Muscle layer of colon (tissue), 2 donors: ENCODE results near the gene COL5A2.
A peak's percentile ranks its signal among the peaks of the same experiment; 100 is the strongest.

ENCODE experiments used
- H3K27ac ChIP-seq: one replicate; pipeline ENCODE4 v1.7.0; 2013; ENCODE audit warnings: low read depth, mild to moderate bottlenecking, low read length, moderate library complexity
- H3K27me3 ChIP-seq, 2 donors: one replicate each; pipeline ENCODE4 v1.7.0; 2013; ENCODE audit warnings: low read length in 2 of 2, mild to moderate bottlenecking in 2 of 2; ENCODE audit not compliant: insufficient read depth in 2 of 2, control insufficient read depth in 1 of 2
- H3K36me3 ChIP-seq: one replicate; pipeline ENCODE4 v1.7.0; 2013; ENCODE audit warnings: mild to moderate bottlenecking, low read length; ENCODE audit not compliant: insufficient read depth
- H3K4me1 ChIP-seq: one replicate; pipeline ENCODE4 v1.7.0; 2013; ENCODE audit warnings: mild to moderate bottlenecking, low read length; ENCODE audit not compliant: insufficient read depth
- H3K4me3 ChIP-seq, 2 donors: one replicate each; pipeline ENCODE4 v1.7.0; 2013; ENCODE audit warnings: low read length in 2 of 2, low read depth in 1 of 2, mild to moderate bottlenecking in 1 of 2, moderate library complexity in 1 of 2
- H3K9ac ChIP-seq: one replicate; pipeline ENCODE4 v1.7.0; 2013; ENCODE audit warnings: low read length
- H3K9me3 ChIP-seq: one replicate; pipeline ENCODE4 v1.7.0; 2013; ENCODE audit warnings: mild to moderate bottlenecking, low read length
- donor health status: abdominal sarcoma.
- donor health status: Adenocarcinoma of cecum.

Gene COL5A2

GRCh38 chr2:189092936-189093335, 86.6 kb downstream of the COL5A2 start:
- Histone ChIP-seq H3K36me3 (peaks cover 29% of the 10 kb centered on the region), H3K9me3 (no peaks in the 10 kb centered on the region), H3K27me3 (no peaks in the 10 kb centered on the region), H3K4me3 (no peak overlapping the region), H3K4me1 (peaks cover 16% of the 10 kb centered on the region), H3K9ac (no peak overlapping the region), H3K27ac (peak overlapping the region; percentile 6)

DNA sequence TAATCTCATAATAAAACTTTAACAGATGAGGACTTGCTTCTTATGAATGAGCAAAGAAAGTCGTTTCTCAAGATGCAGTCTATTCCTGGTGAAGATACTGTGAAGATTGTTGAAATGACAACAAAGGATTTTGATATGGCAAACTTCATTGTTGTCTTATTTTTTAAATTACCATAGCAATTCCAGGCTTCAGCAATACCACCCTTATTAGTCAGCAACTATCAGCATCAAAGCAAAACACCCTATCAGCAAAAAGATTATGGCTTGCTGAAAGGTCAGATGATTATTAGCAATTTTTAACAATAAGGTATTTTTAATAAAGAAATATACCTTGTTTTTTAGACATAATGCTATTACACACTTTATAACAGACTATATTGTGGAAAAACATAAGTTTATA, 88.3 kb downstream of the COL5A2 start:
- no peaks in the 10 kb centered on the region for H3K27me3 ChIP-seq
- H3K27ac ChIP-seq: no peak overlapping the region
- H3K9me3 ChIP-seq: no peaks in the 10 kb centered on the region
- no peak overlapping the region for H3K4me3 ChIP-seq
- H3K4me1 ChIP-seq: peaks cover 12% of the 10 kb centered on the region
- no peak overlapping the region for H3K9ac ChIP-seq
- peaks cover 35% of the 10 kb centered on the region for H3K36me3 ChIP-seq

GRCh38 chr2:189088591-189089205, 90.9 kb downstream of the COL5A2 start:
- no peak overlapping the region for H3K9ac ChIP-seq
- no peak overlapping the region for H3K27ac ChIP-seq
- H3K36me3 ChIP-seq: peaks cover 26% of the 10 kb centered on the region
- H3K9me3 ChIP-seq: no peaks in the 10 kb centered on the region
- H3K27me3 ChIP-seq: no peaks in the 10 kb centered on the region
- no peak overlapping the region for H3K4me3 ChIP-seq
- peaks cover 9% of the 10 kb centered on the region for H3K4me1 ChIP-seq

DNA sequence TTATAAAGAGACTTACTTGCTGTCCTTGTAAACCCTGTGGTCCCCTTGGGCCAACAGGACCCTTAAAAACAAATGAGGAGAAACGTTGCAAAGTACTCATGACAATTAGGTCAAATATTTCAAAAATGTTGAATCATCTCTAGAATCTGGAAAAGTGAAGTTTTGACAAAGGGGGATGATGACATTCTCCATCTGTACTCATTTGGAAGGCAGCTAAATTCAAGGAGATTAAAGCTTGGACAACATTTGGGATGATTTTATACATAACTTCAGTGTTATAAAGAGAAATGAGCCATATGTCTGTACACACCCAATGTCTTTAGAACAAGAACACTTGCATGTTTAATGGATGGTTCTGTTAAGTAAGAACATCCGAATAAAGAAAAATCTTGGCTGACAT, 92.9 kb downstream of the COL5A2 start:
- H3K27me3 ChIP-seq: no peaks in the 10 kb centered on the region
- H3K9ac ChIP-seq: no peak overlapping the region
- H3K36me3 ChIP-seq: peaks cover 20% of the 10 kb centered on the region
- H3K27ac ChIP-seq: no peak overlapping the region
- H3K9me3 ChIP-seq: no peaks in the 10 kb centered on the region
- no peak overlapping the region for H3K4me3 ChIP-seq
- peaks cover 12% of the 10 kb centered on the region for H3K4me1 ChIP-seq

DNA sequence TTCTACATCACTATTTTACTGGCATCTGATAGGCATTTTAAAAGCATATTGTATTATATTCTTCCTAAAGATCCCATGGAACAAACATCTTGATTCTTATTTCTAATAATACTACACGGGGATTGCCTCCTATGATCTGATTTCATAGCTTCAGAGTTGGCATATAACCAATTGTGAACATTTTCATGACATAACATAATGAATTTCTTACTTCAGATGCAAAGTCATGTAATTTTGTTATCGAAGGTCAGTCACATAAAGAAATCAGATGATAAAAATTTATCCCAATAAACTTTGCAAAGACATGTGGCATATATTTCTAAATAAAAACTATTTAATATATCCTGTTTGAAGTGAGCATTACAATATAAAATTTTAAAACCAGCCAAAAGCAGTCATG, 93.3 kb downstream of the COL5A2 start:
- Histone ChIP-seq H3K27me3 (no peaks in the 10 kb centered on the region), H3K4me3 (no peak overlapping the region), H3K9ac (no peak overlapping the region), H3K36me3 (peaks cover 19% of the 10 kb centered on the region), H3K4me1 (peaks cover 12% of the 10 kb centered on the region), H3K27ac (no peak overlapping the region), H3K9me3 (no peaks in the 10 kb centered on the region)

- Histone ChIP-seq H3K27ac (no peak overlapping the region), H3K27me3 (no peaks in the 10 kb centered on the region), H3K9me3 (no peaks in the 10 kb centered on the region), H3K4me1 (peaks cover 12% of the 10 kb centered on the region), H3K36me3 (peaks cover 25% of the 10 kb centered on the region), H3K9ac (no peak overlapping the region), H3K4me3 (no peak overlapping the region)
These were observed 96.0 kb downstream of the COL5A2 start for GRCh38 chr2:189083606-189084005.

- no peak overlapping the region for H3K9ac ChIP-seq
- peaks cover 25% of the 10 kb centered on the region for H3K36me3 ChIP-seq
- peak overlapping the region; percentile 59 for H3K27ac ChIP-seq
- H3K4me1 ChIP-seq: peaks cover 12% of the 10 kb centered on the region
- H3K4me3 ChIP-seq: no peak overlapping the region
- H3K27me3 ChIP-seq: no peaks in the 10 kb centered on the region
- H3K9me3 ChIP-seq: no peaks in the 10 kb centered on the region
These were observed 96.5 kb downstream of the COL5A2 start for GRCh38 chr2:189083106-189083505.

GRCh38 chr2:189082376-189082975, 97.1 kb downstream of the COL5A2 start:
- no peak overlapping the region for H3K27ac ChIP-seq
- no peak overlapping the region for H3K4me3 ChIP-seq
- H3K4me1 ChIP-seq: peaks cover 12% of the 10 kb centered on the region
- H3K27me3 ChIP-seq: no peaks in the 10 kb centered on the region
- H3K9ac ChIP-seq: no peak overlapping the region
- H3K9me3 ChIP-seq: no peaks in the 10 kb centered on the region
- H3K36me3 ChIP-seq: peaks cover 30% of the 10 kb centered on the region

GRCh38 chr2:189076572-189076971, 103.0 kb downstream of the COL5A2 start:
- peaks cover 4% of the 10 kb centered on the region for H3K4me1 ChIP-seq
- H3K9ac ChIP-seq: no peak overlapping the region
- peaks cover 34% of the 10 kb centered on the region for H3K36me3 ChIP-seq
- no peak overlapping the region for H3K27ac ChIP-seq
- no peaks in the 10 kb centered on the region for H3K9me3 ChIP-seq
- no peak overlapping the region for H3K4me3 ChIP-seq
- H3K27me3 ChIP-seq: no peaks in the 10 kb centered on the region

DNA sequence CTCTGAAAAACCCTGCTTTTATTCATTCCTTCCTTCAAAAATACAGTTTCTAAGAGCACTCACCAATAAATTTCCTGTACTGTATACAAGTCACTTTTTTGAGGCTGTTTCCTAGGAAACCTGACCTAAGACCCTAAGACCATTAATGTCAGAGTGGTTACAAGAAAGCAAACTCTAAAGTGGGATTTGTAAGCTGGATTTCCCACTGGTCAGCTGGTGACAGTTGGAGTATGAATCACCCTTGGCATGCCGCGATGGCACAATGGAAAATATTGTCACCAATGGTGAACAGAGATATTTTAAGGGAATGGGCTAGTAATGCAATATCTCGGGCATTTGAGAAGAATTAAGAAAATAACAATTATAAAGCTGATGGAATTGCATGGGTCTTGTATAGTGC, 103.4 kb downstream of the COL5A2 start:
- Histone ChIP-seq H3K9ac (no peak overlapping the region), H3K4me3 (no peak overlapping the region), H3K4me1 (peaks cover 4% of the 10 kb centered on the region), H3K36me3 (peaks cover 38% of the 10 kb centered on the region), H3K9me3 (no peaks in the 10 kb centered on the region), H3K27ac (no peak overlapping the region), H3K27me3 (no peaks in the 10 kb centered on the region)

DNA sequence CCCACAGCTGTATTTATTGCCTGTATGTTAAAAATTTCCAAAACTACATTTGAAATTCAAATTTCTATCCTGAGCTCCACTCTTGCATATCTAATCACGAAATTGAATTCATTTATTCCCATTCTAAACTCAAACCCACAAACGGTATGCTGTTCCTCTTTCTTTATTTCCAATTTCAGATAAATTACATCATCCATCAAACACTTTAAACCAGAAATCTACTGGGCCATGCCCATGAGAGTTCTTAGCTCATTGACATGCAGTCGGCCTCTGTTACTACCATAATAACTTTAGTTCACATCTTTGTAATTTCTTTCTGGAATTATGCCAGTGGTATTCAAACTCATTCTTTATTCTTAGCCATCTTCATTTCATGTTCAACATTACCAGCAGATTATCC, 105.1 kb downstream of the COL5A2 start:
- H3K36me3 ChIP-seq: peaks cover 37% of the 10 kb centered on the region
- H3K9me3 ChIP-seq: no peaks in the 10 kb centered on the region
- no peaks in the 10 kb centered on the region for H3K27me3 ChIP-seq
- no peak overlapping the region for H3K27ac ChIP-seq
- H3K9ac ChIP-seq: no peak overlapping the region
- peaks cover 4% of the 10 kb centered on the region for H3K4me1 ChIP-seq
- H3K4me3 ChIP-seq: no peak overlapping the region

DNA sequence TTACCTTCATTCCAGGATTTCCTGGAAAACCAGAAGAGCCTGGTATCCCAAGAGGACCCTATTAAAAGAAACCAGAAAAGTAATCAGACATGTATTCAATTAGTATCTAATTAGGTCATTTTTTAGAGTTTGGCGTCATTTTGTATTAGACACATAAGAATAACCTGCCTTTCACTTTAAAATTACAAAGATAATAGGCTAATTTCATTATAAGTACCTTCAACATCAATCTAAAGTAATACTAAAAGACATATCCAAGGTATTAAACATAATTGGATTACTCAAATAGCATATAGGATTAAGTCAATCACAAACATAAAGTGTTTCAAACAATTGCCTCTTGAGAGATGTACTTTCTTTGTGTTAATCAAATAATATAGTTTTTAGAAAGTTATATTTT, 107.5 kb downstream of the COL5A2 start:
- Histone ChIP-seq H3K4me3 (no peak overlapping the region), H3K36me3 (peaks cover 17% of the 10 kb centered on the region)

More for the DNA sequence above, 107.5 kb downstream of the COL5A2 start:
- Histone ChIP-seq H3K27ac (no peak overlapping the region), H3K9ac (no peak overlapping the region), H3K4me1 (peaks cover 4% of the 10 kb centered on the region), H3K9me3 (no peaks in the 10 kb centered on the region), H3K27me3 (no peaks in the 10 kb centered on the region)
